ENCODE data around the gene RIMS1. TPM values are rescaled to one million over a fixed set of nuclear protein-coding genes. Genes with fewer than 3 reads are reported as not detected.

The RIMS1 gene
- total RNA-seq, 2 donors from 2014 or later: 3.5 to 5.7 TPM

GRCh38 chr6:72250664-72251063 lies 364.3 kb downstream of the RIMS1 start:
- H3K9me3 ChIP-seq: no peaks in the 10 kb centered on the region
- H3K4me1 ChIP-seq (ENCODE audit: control insufficient read depth in 1 of 2, low read depth in 2 of 2): no peaks in the 10 kb centered on the region
- no peaks in the 10 kb centered on the region for H3K27me3 ChIP-seq (replicated peaks; ENCODE audit: insufficient read depth)
- H3K4me3 ChIP-seq: no peak overlapping the region
- H3K36me3 ChIP-seq: no peaks in the 10 kb centered on the region
- ATAC-seq (ENCODE audit: insufficient number of reproducible peaks, low FRiP score, low read depth) (no peak), DNase-seq (ENCODE audit: low spot score) (no peak)
- TF ChIP-seq CTCF (IDR thresholded peaks at IDR 0.05): no peak
- no peak overlapping the region for H3K27ac ChIP-seq

- DNase-seq (ENCODE audit: low spot score) (no peak), ATAC-seq (ENCODE audit: insufficient number of reproducible peaks, low FRiP score, low read depth) (no peak)
- TF ChIP-seq CTCF (IDR thresholded peaks at IDR 0.05): no peak
- H3K4me3 ChIP-seq: no peak overlapping the region
- H3K27ac ChIP-seq: no peak overlapping the region
- H3K4me1 ChIP-seq (ENCODE audit: control insufficient read depth in 1 of 2, low read depth in 2 of 2): no peaks in the 10 kb centered on the region
- no peaks in the 10 kb centered on the region for H3K9me3 ChIP-seq
- no peaks in the 10 kb centered on the region for H3K36me3 ChIP-seq
- no peaks in the 10 kb centered on the region for H3K27me3 ChIP-seq (replicated peaks; ENCODE audit: insufficient read depth)
Measured at GRCh38 chr6:72260489-72260888, 374.1 kb downstream of the RIMS1 start.

GRCh38 chr6:72261554-72261953 lies 375.2 kb downstream of the RIMS1 start:
- no peaks in the 10 kb centered on the region for H3K4me1 ChIP-seq (ENCODE audit: control insufficient read depth in 1 of 2, low read depth in 2 of 2)
- H3K9me3 ChIP-seq: no peaks in the 10 kb centered on the region
- no peak overlapping the region for H3K27ac ChIP-seq
- ATAC-seq (ENCODE audit: insufficient number of reproducible peaks, low FRiP score, low read depth) (no peak), DNase-seq (ENCODE audit: low spot score) (no peak)
- TF ChIP-seq CTCF (IDR thresholded peaks at IDR 0.05): no peak
- no peak overlapping the region for H3K4me3 ChIP-seq
- no peaks in the 10 kb centered on the region for H3K27me3 ChIP-seq (replicated peaks; ENCODE audit: insufficient read depth)
- no peaks in the 10 kb centered on the region for H3K36me3 ChIP-seq

- H3K4me3 ChIP-seq: no peak overlapping the region
- DNase-seq (ENCODE audit: low spot score) (no peak), ATAC-seq (ENCODE audit: insufficient number of reproducible peaks, low FRiP score, low read depth) (no peak)
- no peaks in the 10 kb centered on the region for H3K4me1 ChIP-seq (ENCODE audit: control insufficient read depth in 1 of 2, low read depth in 2 of 2)
- no peaks in the 10 kb centered on the region for H3K36me3 ChIP-seq
- no peak for TF ChIP-seq CTCF (IDR thresholded peaks at IDR 0.05)
- no peak overlapping the region for H3K27ac ChIP-seq
- H3K9me3 ChIP-seq: no peaks in the 10 kb centered on the region
- H3K27me3 ChIP-seq (replicated peaks; ENCODE audit: insufficient read depth): no peaks in the 10 kb centered on the region
Measured at GRCh38 chr6:72262254-72262653, 375.9 kb downstream of the RIMS1 start.

- Histone ChIP-seq H3K4me1 (ENCODE audit: control insufficient read depth in 1 of 2, low read depth in 2 of 2) (no peaks in the 10 kb centered on the region), H3K9me3 (no peaks in the 10 kb centered on the region), H3K27me3 (replicated peaks; ENCODE audit: insufficient read depth) (no peaks in the 10 kb centered on the region), H3K27ac (no peak overlapping the region), H3K36me3 (no peaks in the 10 kb centered on the region), H3K4me3 (no peak overlapping the region)
- DNase-seq (ENCODE audit: low spot score): no peak
- TF ChIP-seq CTCF (IDR thresholded peaks at IDR 0.05): no peak
- ATAC-seq (ENCODE audit: insufficient number of reproducible peaks, low FRiP score, low read depth): no peak
Measured at GRCh38 chr6:72267470-72267869, 381.1 kb downstream of the RIMS1 start.
